GM21737 (cell line): ENCODE results near the gene GFOD1.
"Not testable (repeated sequence)": the region's sequence is repeated elsewhere in the genome, so short reads cannot be mapped to it uniquely, and the experiment has no call there.

ENCODE experiments used
- ATAC-seq: cut with Tn5 transposase; IDR thresholded peaks from one replicate; pipeline ENCODE4 v1.9.1; 2021; ENCODE audit warnings: mild to moderate bottlenecking, moderate library complexity; ENCODE audit not compliant: unreplicated experiment

Gene GFOD1

DNA sequence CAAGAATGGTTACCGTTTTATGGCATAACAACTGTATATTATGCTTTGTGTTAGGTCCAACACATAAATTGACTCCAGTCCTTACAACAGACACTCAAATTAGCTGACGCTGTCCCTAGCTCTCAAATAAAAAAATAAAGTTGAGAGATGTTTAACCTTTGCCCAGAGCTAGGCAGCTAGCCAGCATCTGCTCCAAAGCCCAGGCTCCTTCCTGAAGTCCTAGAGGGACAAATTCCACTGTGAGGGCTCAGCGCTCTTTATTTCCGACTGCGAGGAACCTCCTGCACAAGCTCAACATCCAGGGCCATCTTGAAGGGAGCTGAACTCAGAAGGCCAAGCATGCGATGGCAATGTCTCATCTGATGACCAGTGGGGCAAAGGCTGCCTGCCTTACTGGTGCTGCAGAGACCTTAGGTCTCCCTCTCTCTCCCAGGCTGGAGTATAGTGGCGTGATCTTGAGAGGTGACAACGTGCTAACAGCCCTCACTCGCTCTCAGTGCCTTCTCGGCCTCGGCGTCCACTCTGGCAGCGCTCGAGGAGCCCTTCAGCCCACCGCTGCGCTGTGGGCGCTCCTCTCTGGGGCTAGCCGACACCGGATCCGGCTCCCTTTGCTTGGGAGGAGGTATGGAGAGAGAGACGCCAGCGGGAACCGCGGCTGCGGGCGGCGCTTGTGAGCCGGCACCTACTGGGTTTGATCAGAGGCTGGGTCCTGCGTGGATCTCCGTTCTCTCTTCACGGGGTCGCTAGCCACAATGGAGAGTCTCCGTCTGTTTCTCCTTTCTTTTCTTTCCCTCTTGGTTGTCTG is 24.7 kb upstream of the GFOD1 start:
- ATAC-seq = no peak

DNA sequence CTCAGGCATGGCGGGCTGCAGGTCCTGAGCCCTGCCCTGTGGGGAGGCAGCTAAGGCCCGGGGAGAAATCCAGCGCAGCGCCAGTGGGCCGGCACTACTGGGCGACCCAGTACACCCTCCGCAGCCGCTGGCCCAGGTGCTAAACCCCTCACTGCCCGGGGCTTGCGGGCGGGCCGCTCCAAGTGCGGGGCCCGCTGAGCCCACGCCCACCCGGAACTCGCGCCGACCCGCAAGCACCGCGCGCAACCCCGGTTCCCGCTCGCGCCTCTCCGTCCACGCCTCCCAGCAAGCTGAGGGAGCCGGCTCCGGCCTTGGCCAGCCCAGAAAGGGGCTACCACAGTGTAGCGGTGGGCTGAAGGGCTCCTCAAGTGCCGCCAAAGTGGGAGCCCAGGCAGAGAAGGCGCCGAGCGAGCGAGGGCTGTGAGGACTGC is 23.8 kb upstream of the GFOD1 start:
- ATAC-seq = not testable (repeated sequence)

DNA sequence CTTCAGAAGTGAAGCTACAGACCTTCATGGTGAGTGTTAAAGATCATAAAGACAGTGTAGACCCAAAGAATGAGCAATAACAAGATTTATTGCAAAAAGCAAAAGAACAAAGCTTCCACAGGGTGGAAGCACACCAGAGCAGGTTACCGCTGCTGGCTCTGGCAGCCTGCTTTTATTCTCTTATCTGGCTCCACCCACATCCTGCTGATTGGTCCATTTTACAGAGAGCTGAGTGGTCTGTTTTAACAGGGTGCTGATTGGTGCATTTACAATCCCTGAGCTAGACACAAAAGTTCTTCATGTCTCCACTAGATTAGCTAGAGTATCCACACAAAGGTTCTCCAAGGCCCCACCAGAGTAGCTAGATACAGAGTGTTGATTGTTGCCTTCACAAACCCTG is 23.0 kb upstream of the GFOD1 start:
- ATAC-seq = not testable (repeated sequence)

DNA sequence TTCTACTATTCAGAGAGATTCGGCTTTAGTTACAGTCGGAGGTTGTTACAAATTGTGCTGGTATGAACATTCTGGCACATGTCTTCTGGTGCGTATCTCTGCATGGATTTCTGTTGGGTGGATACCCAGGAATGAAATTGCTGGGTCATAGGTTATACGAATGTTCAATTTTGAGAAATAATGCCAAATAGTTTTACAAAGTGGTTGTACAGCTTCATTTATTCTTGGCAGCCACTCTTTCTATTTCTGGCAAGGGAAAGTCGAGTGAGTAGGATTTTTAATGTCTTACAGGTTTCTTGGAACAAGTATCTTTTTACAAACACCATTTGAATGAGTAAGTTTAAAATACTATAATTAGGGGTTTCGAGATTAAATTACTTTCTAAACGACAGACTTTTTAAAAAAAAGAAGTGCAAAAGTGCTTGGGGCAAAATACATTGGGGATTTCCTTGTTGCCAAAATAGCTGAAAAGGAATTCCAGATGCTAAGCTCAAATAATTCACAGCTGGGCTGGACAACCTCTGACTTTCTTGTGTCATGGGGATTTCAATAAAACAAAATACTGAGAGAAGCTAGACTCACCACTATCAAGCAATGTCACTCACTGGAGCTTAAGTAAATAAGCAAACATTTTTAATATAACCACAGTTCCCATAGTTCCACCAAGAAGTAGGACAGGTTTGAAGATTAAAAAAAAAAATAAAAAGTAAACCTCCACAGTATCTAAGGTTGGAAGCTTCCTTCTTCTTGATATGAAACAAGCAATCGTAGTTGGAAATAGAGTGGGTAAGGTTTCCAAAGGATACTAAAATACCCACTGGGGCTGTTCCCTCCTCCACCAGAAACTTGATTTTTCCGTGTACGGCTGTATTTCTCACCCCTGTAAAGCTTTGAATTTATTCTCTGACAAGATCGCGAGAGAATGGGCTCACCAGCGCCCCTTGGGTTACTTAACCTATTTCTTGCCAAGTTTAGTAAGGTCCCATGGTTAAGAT is 21.6 kb upstream of the GFOD1 start:
- no peak for ATAC-seq

DNA sequence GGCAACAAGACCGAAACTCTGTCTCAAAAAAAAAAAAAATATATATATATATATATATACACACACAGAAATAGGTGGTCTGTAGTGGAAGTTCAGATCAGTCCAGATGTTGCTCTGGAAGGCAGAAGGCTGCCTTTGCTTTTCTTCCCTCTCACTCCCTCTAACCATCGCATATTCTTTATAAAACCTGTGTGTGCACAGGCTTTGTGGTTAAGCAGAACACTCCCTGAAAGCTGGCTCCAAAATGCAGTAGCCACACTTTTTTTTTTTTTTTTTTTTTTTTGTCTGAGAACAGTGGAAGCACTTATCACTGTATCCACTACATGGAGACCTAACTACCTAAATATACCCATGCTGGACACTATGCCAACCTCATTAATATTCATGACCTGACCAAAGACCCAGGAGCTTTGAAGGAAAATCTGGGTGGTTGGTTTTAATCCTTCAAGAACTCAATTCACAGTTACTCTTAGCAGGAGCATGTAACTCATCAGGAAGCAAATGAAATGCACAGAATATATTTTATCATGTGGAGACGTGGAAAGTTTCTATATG is 20.0 kb upstream of the GFOD1 start:
- ATAC-seq = no peak

DNA sequence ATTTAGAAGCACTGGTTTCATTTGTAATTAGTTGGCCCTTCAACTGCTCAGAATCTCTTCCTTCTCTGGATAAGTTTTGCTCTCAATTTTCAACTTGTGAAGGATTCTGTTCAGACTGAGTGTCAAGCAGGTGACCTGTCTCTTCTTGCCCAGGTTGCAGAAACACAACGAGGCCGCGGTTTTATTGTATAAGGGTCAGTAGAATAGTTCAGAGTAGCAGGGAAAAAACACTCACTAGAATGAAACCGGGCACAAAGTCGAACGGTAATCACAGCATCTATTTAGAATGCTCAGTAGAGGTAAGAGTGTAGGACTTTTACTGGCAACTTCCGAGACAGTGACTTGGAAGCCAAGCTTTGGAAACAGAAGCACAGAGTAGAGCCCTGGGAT is 17.9 kb upstream of the GFOD1 start:
- no peak for ATAC-seq

DNA sequence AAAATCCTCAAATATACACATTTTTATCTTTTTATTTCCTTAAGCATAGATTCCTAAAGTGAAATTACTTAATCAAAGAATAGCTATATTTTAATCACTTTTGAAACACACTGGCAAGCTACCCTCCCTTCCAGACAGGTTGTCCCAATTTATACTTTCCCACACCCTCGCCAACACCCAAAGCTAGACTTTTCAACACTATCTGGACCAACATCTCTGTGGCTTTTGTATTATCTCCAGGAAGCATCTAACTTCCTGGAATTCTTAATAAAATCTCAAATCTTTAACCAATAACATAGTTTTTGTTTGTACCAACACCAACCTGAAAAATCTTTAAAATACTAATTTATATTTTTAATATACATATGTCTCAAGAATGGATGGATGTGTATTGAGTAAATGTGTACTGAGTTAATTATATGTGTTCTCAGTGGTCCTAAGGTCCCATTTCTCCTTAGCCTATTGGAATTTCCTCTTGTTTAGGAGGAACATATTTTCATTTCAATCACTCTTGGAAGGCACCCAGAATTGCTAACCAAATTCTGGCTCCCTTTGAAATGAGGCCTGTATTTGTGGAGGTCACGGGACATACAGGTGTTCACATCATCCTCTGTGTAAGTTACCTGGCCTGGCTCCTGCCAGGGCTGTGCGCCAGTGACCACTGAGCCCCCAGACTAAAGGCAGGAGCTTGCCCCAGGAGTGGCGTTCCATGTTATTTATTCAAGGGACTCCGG is 17.4 kb upstream of the GFOD1 start:
- ATAC-seq = no peak

DNA sequence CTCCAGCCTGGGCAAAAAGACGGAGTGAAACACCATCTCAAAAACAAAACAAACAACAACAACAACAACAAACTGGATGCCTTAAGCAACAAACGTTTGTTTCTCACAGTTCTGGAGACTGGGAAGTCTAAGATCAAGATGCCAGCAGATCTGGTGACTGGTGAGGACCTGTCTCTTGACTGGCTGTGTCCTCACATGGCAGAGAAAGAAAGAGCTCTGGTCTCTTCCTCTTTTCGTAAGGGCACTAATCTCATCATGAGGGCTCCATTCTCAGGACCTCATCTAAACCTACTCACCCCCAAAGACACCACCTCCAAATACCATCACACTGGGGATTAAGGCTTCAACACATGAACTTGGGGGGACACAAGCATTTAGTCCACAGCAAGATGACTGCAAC is 13.5 kb upstream of the GFOD1 start:
- ATAC-seq = no peak

DNA sequence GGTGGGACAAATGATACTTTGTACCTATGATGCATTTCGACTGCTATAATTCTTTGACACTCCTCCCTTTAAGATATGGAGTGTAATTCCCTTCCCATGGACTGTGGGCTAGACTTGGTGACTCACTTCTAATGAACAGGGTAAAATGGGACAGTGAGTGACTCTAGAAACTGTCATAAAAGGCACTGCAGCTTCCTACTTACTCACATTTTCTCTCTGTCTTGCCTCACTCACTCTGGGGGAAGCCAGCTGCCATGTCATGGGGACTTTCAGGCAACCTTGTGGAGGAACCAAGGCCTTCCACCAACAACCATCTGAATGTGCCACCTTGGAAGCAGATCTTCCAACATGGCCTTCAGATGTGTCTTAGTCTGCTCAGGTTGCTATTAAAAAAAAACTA is 12.9 kb upstream of the GFOD1 start:
- no peak for ATAC-seq

DNA sequence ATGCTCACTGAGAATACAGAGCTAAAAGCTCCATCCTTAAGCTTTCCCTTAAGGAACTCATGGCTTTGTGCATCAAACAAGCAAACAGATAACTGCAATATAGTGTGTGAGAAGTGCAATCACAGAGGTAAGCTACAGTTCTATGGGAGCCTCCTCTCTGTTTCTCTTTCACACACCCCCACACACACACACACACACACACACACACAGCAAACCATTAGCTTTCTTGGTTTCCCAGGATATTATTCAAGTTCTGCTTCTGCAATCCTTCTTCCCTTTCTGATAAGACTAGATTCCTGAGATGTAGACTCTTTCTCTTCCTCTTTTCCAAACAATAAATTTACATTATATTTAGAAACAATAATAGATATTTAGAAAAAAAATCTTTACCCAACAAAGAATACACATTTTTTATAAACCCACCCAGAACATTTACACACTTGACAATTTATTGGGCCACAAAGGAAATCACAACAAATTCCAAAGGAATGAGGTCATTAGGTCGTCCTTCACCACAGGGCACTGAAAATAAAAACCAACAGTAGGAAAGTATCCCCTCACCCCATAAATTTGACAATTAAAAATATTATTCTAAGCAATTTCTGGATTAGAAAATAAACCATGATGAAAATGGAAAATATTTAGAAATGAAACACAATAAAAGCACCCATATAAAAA is 9.3 kb upstream of the GFOD1 start:
- no peak for ATAC-seq

DNA sequence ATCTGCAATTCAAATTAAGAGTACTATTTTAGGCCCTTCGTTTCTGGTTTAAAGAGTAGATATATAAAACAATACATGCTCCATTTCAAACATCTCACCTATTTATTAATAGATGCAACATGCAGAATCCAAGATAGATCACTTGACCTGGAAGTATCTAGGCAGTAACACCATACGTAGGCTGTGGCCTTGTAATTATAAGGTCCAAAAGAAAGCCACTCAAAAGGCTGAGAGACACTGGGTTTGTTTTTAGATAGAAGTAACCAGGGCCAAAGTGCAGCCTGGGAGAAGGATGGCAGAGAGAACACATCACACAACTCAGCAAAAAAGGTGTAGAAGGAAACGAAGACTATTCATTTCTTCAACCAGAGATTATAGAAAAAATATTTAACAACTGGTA is 8.4 kb upstream of the GFOD1 start:
- no peak for ATAC-seq

DNA sequence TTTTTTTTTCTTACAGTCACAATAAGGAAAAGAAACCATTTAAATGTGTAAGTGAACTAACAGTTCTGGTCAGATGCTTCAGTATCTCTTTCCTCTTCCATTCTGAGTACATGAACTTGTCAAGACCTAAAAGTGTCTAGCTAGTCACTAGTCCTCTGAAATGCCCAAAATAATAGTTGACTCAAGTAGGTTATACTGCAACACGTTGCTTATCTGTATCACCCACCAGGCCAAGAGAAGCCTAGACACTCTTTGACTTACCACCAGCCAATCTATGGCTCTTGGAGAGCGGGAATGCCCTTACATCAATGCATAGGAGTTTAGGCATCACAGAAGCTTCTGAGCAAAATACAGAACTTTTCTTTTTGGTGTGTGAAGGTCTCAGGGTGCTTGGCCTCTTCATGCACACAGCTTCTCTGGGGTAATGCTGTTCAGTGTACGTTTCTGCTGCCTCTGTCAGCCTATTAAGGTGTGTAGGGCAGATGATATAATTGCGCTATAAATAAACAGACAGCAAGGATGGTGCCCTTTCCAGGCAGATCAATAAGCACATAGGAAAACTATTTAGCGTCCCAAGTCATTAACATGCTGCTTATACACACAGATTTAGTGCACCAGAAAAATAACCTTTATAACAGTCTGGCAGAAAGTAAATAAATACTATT is 7.8 kb upstream of the GFOD1 start:
- ATAC-seq = no peak

DNA sequence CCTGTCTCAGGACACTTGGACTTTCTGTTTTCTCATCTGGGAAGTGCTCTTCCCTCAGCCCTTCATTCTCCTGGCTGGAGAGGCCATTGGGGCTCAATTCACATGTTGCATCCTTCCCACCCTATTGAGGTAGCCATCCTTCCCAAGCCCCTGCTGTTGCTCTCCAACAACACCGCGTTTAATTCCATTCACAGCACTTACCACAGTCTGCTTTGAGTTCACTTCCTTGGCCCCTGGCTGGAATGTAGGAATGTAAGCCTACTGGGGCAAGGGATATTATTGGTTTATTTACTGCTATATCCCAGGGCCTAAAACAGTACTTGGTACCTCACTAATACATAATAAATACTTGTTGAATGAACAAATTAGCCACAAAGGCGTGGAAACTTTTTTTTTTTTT is 6.7 kb upstream of the GFOD1 start:
- no peak for ATAC-seq

DNA sequence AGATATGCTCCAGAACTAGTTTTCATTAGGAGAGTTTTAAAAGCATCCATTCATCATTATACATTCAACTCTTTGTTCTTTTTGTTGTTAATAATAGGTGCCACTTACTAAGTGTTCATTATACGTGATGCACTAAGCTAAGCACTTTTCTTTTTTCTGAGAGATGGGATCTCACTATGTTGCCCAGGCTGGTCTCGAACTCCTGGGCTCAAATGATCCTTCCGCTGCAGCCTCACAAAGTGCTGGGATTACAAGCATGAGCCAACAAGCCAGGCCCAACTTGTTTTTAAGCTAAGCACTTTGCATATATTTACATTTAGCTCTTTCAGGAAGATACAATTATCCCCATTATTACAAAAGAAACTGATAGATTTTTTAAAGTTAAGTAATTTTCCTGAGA is 5.7 kb upstream of the GFOD1 start:
- ATAC-seq = no peak

DNA sequence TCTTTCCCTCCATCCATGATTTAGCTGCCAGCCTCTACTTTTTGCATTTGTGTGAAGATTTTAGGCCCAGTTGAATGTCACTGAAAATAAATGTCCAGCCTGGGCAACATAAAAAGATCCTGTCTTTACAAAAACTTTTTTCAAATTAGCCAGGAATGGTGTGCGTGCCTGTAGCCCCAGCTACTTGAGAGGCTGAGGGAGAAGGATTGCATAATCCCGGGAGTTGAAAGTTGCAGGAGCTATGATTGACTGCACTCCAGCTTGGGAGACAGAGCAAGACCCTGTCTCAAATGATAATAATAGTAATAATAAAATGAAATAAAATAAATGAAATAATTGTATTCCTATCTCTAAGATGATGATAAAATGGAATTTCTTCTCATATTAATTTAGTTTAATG is 5.0 kb upstream of the GFOD1 start:
- no peak for ATAC-seq

DNA sequence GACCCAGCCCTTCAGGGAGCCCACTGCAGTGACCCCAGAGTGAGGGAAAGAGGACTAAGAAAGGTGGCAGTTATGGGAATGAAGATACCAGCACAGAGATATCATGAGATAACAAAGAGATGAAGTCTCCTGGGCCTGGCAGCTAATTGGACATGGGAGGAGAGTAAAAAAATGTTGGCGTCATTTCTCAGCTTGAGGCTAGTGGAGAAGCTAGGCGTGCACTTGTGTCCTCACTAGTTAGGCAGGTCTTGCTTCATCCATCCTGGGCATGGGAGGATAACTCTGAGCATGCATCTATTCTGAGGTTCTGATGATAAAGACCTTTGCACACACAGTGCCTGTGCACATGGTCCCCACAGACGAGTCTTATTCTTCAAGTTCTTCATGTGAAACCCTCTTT is 4.1 kb upstream of the GFOD1 start:
- no peak for ATAC-seq

DNA sequence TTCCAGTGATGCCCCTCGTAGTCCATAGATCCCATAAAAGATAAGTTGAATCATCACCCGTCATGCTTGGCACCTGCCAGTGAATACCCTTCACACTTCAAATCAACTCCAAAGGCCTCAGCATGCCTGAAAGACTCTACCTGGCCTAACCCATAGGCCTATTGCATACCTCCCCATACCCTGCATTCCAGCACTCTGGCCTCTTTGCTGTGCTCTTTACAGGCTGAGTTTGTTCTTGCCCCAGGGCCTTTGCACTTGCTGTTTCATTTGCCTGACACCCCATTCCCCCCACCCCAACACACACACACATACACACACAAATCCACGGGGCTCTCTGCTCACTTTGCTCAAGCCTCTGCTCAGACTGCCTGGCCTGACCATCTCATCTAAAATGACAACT is 3.0 kb upstream of the GFOD1 start:
- ATAC-seq = no peak

DNA sequence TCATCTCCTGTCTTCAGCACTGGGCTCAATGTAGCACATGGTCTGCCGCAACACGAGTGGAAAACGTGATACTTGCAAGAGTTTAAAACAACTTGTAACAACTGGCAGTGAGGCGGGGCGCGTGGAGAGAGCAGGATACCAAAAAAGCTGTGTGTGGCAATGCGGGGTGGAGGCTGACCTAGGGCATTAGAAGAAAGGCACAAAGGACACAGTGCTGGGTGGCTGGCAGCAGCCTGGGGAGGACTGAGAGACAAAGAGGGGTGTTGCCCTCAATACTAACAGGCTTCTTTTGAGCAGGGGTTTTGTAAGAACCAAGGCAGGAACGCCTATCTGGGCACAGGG is 1.5 kb upstream of the GFOD1 start:
- ATAC-seq = no peak

DNA sequence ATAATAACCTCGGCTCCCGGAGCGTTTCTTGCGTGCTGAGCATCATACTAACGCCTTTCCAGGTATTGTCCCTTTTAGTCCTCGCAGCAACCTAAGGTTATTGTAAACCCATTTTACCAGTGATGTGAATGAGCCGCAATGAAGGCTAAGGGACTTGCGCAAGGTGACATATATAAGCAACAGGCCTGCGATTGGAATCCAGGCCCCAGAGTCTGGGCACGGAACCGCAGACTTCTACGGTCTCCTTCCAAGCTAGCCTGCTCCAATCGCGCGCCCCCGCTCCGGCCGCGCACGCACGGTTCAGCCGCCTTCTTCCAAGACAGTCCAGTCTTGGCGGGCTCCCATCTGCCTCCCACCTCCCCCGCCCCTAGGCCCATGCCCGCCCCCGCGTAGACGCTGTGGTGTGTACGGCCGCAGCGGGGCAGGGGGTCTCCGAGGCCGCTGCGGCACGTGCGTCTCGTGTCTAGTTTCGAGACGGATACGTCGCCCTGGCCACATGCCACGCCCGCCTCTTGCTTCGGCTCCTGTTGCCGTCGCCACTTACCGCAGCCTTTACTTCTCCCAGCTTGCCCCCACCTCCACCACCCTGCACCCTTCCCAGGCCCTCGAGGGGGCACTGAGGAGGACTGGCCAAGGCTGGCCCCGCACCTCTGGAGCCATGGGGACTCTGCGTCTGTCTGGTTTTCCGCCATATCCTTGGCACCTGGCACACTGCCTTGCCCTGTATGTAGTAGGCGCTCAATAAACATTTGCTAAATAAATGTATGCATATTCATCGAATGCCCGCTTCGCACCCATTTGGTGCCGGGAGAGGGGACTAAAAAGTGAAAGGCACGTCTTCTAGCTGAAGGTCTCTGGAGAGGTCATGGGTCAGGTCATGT is 855 bp upstream of the GFOD1 start:
- no peak for ATAC-seq
